C4-2B (cell line): Measurements from ENCODE around the gene PDE4B.

Experiments
- ZFX ChIP-seq: fragments of 450-650 bp; IDR thresholded peaks from 2 replicates; pipeline ENCODE4 v1.6.1; 2017
- TF ChIP-seq, protein P1 (sequence below): fragments of 450-650 bp; conservative IDR thresholded peaks from 2 replicates; pipeline ENCODE4 v1.5.1; 2017; ENCODE audit warnings: mild to moderate bottlenecking

DNA sequence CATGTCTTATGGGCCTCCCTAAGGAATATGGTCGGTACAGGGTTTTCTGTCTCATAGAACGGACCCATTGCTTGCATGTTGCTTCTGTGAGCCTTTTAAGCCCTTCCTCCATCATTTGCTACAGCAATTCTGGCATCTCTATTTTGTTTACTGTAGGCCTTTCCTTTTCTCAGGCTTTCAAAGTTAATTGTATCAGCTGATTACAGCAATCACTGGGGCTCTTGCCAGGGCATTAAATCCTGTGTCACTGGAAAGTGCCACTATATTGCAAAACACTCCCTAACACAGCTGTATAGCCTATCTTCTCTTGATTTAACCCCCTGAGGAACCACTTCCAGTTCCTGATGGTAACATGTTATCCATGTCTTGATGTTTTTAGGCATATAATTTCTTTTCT is 156.5 kb downstream of the PDE4B start:
- TF ChIP-seq, protein P1, sequence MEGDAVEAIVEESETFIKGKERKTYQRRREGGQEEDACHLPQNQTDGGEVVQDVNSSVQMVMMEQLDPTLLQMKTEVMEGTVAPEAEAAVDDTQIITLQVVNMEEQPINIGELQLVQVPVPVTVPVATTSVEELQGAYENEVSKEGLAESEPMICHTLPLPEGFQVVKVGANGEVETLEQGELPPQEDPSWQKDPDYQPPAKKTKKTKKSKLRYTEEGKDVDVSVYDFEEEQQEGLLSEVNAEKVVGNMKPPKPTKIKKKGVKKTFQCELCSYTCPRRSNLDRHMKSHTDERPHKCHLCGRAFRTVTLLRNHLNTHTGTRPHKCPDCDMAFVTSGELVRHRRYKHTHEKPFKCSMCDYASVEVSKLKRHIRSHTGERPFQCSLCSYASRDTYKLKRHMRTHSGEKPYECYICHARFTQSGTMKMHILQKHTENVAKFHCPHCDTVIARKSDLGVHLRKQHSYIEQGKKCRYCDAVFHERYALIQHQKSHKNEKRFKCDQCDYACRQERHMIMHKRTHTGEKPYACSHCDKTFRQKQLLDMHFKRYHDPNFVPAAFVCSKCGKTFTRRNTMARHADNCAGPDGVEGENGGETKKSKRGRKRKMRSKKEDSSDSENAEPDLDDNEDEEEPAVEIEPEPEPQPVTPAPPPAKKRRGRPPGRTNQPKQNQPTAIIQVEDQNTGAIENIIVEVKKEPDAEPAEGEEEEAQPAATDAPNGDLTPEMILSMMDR = no peak
- TF ChIP-seq ZFX = no peak
